SK-N-SH (cell line): ENCODE measurements around the gene OR2AT4. TPM values are rescaled to one million over a fixed set of nuclear protein-coding genes. Genes with fewer than 3 reads are reported as not detected.
A peak's percentile ranks its signal among the peaks of the same experiment; 100 is the strongest.

Experiments used
- CTCF ChIA-PET: fragments of 300-600, 350-600 bp; formaldehyde crosslinking; extraction: SDS; loops from one replicate; lab custom pipeline; 2021; lab: Yijun Ruan, JAX
- POLR2A ChIA-PET: fragments of 350-600 bp; sonication (Branson Sonifier 250); formaldehyde crosslinking; extraction: SDS; loops from one replicate; lab custom pipeline; 2020; ENCODE audit warnings: antibody characterized with exemption, inconsistent platforms; lab: Yijun Ruan, JAX
- DNase-seq: peaks from one replicate; pipeline ENCODE4 v3.0.0; 2012
- H2AFZ ChIP-seq: fragments of 200-600 bp; sonication (generic); 2 replicates; pipeline ENCODE4 v1.8.1; 2016; ENCODE audit warnings: antibody characterized with exemption, mild to moderate bottlenecking, low read depth
- H3F3A ChIP-seq: fragments of 200-600 bp; sonication (generic); replicated peaks from 2 replicates; pipeline ENCODE3; 2016; ENCODE audit warnings: antibody characterized with exemption, mild to moderate bottlenecking; ENCODE audit not compliant: insufficient read depth
- H3K27ac ChIP-seq, 2 experiments: fragments of 200-500 bp in 1 of 2; fragments of 200-600 bp in 1 of 2; sonication (Bioruptor generic) in 1 of 2; sonication (generic), shearing (Covaris generic) in 1 of 2; 2 replicates each; pipeline versions ENCODE4 v1.5.1 to v1.6.1; 2014 to 2016; ENCODE audit warnings: low read depth in 2 of 2, inconsistent platforms in 1 of 2, low read length in 1 of 2, mild to moderate bottlenecking in 1 of 2, mixed read lengths in 1 of 2
- H3K27me3 ChIP-seq: fragments of 200-600 bp; sonication (generic), shearing (Covaris generic); 2 replicates; pipeline ENCODE4 v1.6.1; 2016; ENCODE audit warnings: mixed run types; ENCODE audit not compliant: insufficient read depth
- H3K36me3 ChIP-seq, 2 experiments: fragments of 200-500 bp in 1 of 2; fragments of 200-600 bp in 1 of 2; sonication (Bioruptor generic) in 1 of 2; sonication (generic) in 1 of 2; replicated peaks in 1 of 2; 2 replicates each; pipeline versions ENCODE3 to v1.5.1; 2014 to 2016; ENCODE audit warnings: low read length in 1 of 2, mild to moderate bottlenecking in 1 of 2; ENCODE audit not compliant: insufficient read depth in 2 of 2, control insufficient read depth in 1 of 2
- H3K4me1 ChIP-seq, 2 experiments: fragments of 200-500 bp in 1 of 2; fragments of 200-600 bp in 1 of 2; sonication (Bioruptor generic) in 1 of 2; sonication (generic), shearing (Covaris generic) in 1 of 2; 2 replicates each; pipeline versions ENCODE4 v1.5.1 to v1.6.1; 2014 to 2016; ENCODE audit warnings: low read depth in 1 of 2, low read length in 1 of 2, mixed run types in 1 of 2; ENCODE audit not compliant: insufficient read depth in 2 of 2, control insufficient read depth in 1 of 2
- H3K4me2 ChIP-seq: fragments of 200-600 bp; sonication (generic), shearing (Covaris generic); 2 replicates; pipeline ENCODE4 v1.6.1; 2017; ENCODE audit warnings: mixed run types
- H3K4me3 ChIP-seq, 2 experiments: fragments of 200-500 bp in 1 of 2; fragments of 200-600 bp in 1 of 2; sonication (Bioruptor generic) in 1 of 2; sonication (generic), shearing (Covaris generic) in 1 of 2; 2 replicates each; pipeline versions ENCODE4 v1.5.1 to v1.8.1; 2014 to 2016; ENCODE audit warnings: low read depth in 2 of 2, inconsistent platforms in 1 of 2, low read length in 1 of 2, mild to moderate bottlenecking in 1 of 2, mixed read lengths in 1 of 2, moderate library complexity in 1 of 2
- H3K79me2 ChIP-seq: fragments of 200-600 bp; sonication (generic); 2 replicates; pipeline ENCODE4 v1.8.1; 2017; ENCODE audit warnings: mild to moderate bottlenecking; ENCODE audit not compliant: insufficient read depth
- H3K9ac ChIP-seq: fragments of 200-600 bp; sonication (generic); 2 replicates; pipeline ENCODE4 v1.6.1; 2017; ENCODE audit warnings: mixed run types
- H3K9me2 ChIP-seq: fragments of 200-600 bp; sonication (generic); 2 replicates; pipeline ENCODE4 v1.6.1; 2017; ENCODE audit warnings: mixed run types
- H3K9me3 ChIP-seq: fragments of 200-600 bp; sonication (generic); 2 replicates; pipeline ENCODE4 v1.6.1; 2017; ENCODE audit warnings: mixed run types, mild to moderate bottlenecking, moderate library complexity
- H4K20me1 ChIP-seq: fragments of 200-600 bp; sonication (generic); 2 replicates; pipeline ENCODE4 v1.6.1; 2017; ENCODE audit warnings: mild to moderate bottlenecking, mixed run types; ENCODE audit not compliant: insufficient read depth
- CHD2 ChIP-seq: fragments of 150-350 bp; IDR thresholded peaks from 2 replicates; pipeline ENCODE4 v1.6.1; 2018; ENCODE audit warnings: low read length; ENCODE audit not compliant: partially characterized antibody
- CTCF ChIP-seq: fragments of 200-600 bp; sonication (generic); IDR thresholded peaks from 2 replicates; pipeline ENCODE4 v1.6.1; 2017; ENCODE audit warnings: antibody characterized with exemption, mild to moderate bottlenecking, moderate library complexity
- ELF1 ChIP-seq: IDR thresholded peaks from 2 replicates; pipeline ENCODE4 v1.4.0; 2012
- EP300 ChIP-seq, 2 experiments: IDR thresholded peaks; 2 replicates each; pipeline versions ENCODE4 v1.4.0 to v1.6.1; 2012; ENCODE audit warnings: borderline replicate concordance in 1 of 2, low read depth in 1 of 2, low read length in 1 of 2
- FOSL2 ChIP-seq: IDR thresholded peaks from 2 replicates; pipeline ENCODE4 v1.4.0; 2012; ENCODE audit warnings: low read depth, mild to moderate bottlenecking, moderate library complexity, borderline replicate concordance
- FOXJ3 ChIP-seq: sonication (generic); formaldehyde crosslinking; IDR thresholded peaks from 2 replicates; pipeline ENCODE4 v1.5.1; 2020; ENCODE audit warnings: mild to moderate bottlenecking, missing genetic modification reagents
- FOXM1 ChIP-seq: IDR thresholded peaks from 2 replicates; pipeline ENCODE4 v1.4.0; 2012; ENCODE audit warnings: low read depth, mild to moderate bottlenecking
- GABPA ChIP-seq: IDR thresholded peaks from 2 replicates; pipeline ENCODE4 v1.4.0; 2012; ENCODE audit warnings: low read depth, mild to moderate bottlenecking
- MEF2A ChIP-seq: IDR thresholded peaks from 2 replicates; pipeline ENCODE4 v1.4.0; 2012; ENCODE audit warnings: low read depth, borderline replicate concordance
- NRF1 ChIP-seq: IDR thresholded peaks from 2 replicates; pipeline ENCODE4 v1.6.1; 2012; ENCODE audit warnings: low read depth, mild to moderate bottlenecking, low read length
- PBX3 ChIP-seq: IDR thresholded peaks from 2 replicates; pipeline ENCODE4; 2012
- POLR2AphosphoS5 ChIP-seq: IDR thresholded peaks from 2 replicates; pipeline ENCODE4 v1.6.1; 2012; ENCODE audit warnings: low read depth, low read length
- RXRA ChIP-seq: IDR thresholded peaks from 2 replicates; pipeline ENCODE4 v1.4.0; 2012; ENCODE audit warnings: low read depth, mild to moderate bottlenecking, borderline replicate concordance
- SIN3A ChIP-seq: IDR thresholded peaks from 2 replicates; pipeline ENCODE4 v1.6.1; 2012; ENCODE audit warnings: low read depth, mild to moderate bottlenecking, low read length, moderate library complexity, borderline replicate concordance
- SMC3 ChIP-seq: IDR thresholded peaks from 2 replicates; pipeline ENCODE4 v1.6.1; 2012; ENCODE audit warnings: low read depth, low read length, improper control_type of control experiment
- TCF12 ChIP-seq: IDR thresholded peaks from 2 replicates; pipeline ENCODE4 v1.4.0; 2012
- TEAD4 ChIP-seq: IDR thresholded peaks from 2 replicates; pipeline ENCODE4 v1.4.0; 2012; ENCODE audit warnings: mild to moderate bottlenecking, borderline replicate concordance; ENCODE audit not compliant: insufficient read depth
- USF1 ChIP-seq: IDR thresholded peaks from 2 replicates; pipeline ENCODE4 v1.4.0; 2012; ENCODE audit warnings: low read depth, borderline replicate concordance
- YY1 ChIP-seq: IDR thresholded peaks from 2 replicates; pipeline ENCODE4 v1.4.0; 2012; ENCODE audit warnings: low read depth, mild to moderate bottlenecking
- ZBTB33 ChIP-seq: IDR thresholded peaks from 2 replicates; pipeline ENCODE4 v1.4.0; 2012; ENCODE audit warnings: low read depth, borderline replicate concordance
- WGBS: methylation state at CpG from one replicate; pipeline ENCODE4 v1.1.6; 2017; ENCODE audit warnings: low lambda C conversion rate; 5-methylcytosine and 5-hydroxymethylcytosine counted together
- polyA plus RNA-seq, 3 experiments: library from polyadenylated mRNA; depleted of rRNA; stranded (reverse); fragments of >200 nt; gene quantifications; 2 replicates each; pipeline ENCODE4 v1.2.3, GENCODE V29; 2012

OR2AT4 gene
- polyA plus RNA-seq, 1 of the 3 experiments (the other 2 are of a cell fraction), result not detected

GRCh38 chr11:75087319-75088305 is 9.1 kb downstream of the OR2AT4 start:
- Histone ChIP-seq H4K20me1 (no peaks in the 10 kb centered on the region), H3K79me2 (no peaks in the 10 kb centered on the region), H3K36me3 (no peaks in the 10 kb centered on the region), H2AFZ (no peak overlapping the region), H3K9me2 (no peaks in the 10 kb centered on the region; the same call in 1 of the 2 replicates), H3K4me3 (no peak overlapping the region), H3K4me2 (no peak overlapping the region), H3K27me3 (no peaks in the 10 kb centered on the region), H3K9ac (no peak overlapping the region), H3K9me3 (0 out of 2 replicates have a peak, but pooled peaks cover 8% of the 10 kb centered on the region), H3K27ac (no peak overlapping the region), H3F3A (no peaks in the 10 kb centered on the region), H3K4me1 (no peaks in the 10 kb centered on the region)
- TF ChIP-seq CTCF, result no peak
- no peak for TF ChIP-seq FOXJ3
- TF ChIP-seq TCF12, result no peak
- no peak for TF ChIP-seq FOXM1
- 0 out of 2 replicates have a peak, but pooled peaks have one; percentile 11 for TF ChIP-seq PBX3
- CTCF ChIA-PET, result no interaction called here
- no peak for DNase-seq
- WGBS, result 65% methylated on average over 7 of the region's 7 CpGs
- POLR2A ChIA-PET, result no interaction called here

- Histone ChIP-seq H4K20me1 (no peaks in the 10 kb centered on the region), H3K9me3 (no peaks in the 10 kb centered on the region), H3K9ac (no peak overlapping the region), H3K27ac (no peak overlapping the region), H3K79me2 (no peaks in the 10 kb centered on the region), H3K27me3 (no peaks in the 10 kb centered on the region), H3K36me3 (no peaks in the 10 kb centered on the region), H3K9me2 (no peaks in the 10 kb centered on the region; the same call in 1 of the 2 replicates), H2AFZ (no peak overlapping the region), H3K4me1 (no peaks in the 10 kb centered on the region), H3K4me3 (no peak overlapping the region), H3F3A (no peaks in the 10 kb centered on the region), H3K4me2 (no peak overlapping the region)
- no peak for TF ChIP-seq ZBTB33
- no peak for TF ChIP-seq FOXJ3
- TF ChIP-seq TEAD4, result no peak
- no peak for TF ChIP-seq SIN3A
- TF ChIP-seq TCF12, result no peak
- TF ChIP-seq SMC3, result no peak
- TF ChIP-seq NRF1, result no peak
- TF ChIP-seq RXRA, result no peak
- no peak for TF ChIP-seq MEF2A
- TF ChIP-seq FOSL2, result no peak
- TF ChIP-seq YY1, result no peak
- no peak for TF ChIP-seq EP300 (IDR thresholded peaks at IDR 0.05; ENCODE audit: borderline replicate concordance in 1 of 2, low read depth in 1 of 2, low read length in 1 of 2)
- TF ChIP-seq POLR2AphosphoS5, result no peak
- TF ChIP-seq ELF1, result no peak
- no peak for TF ChIP-seq CHD2
- no peak for TF ChIP-seq FOXM1
- no peak for TF ChIP-seq GABPA
- TF ChIP-seq USF1, result no peak
- no peak for DNase-seq
- ChIA-PET POLR2A (no interaction called here), CTCF (interaction anchor here (1.3 to 1.7 kb wide), 3 partner anchors 14 to 56 kb away, joined by 3 to 6 read pairs (median 4); no protein-coding TSS in a partner anchor)
- 48% methylated on average over 1 of the region's 1 CpG for WGBS
Measured at GRCh38 chr11:75084883-75085282, 11.8 kb downstream of the OR2AT4 start.
